Erythroblast (primary cell): ENCODE results near the gene ZC3H7B.

Source experiments
- GATA1 ChIP-seq: IDR thresholded peaks from 2 replicates; pipeline ENCODE4 v1.6.1; 2011; ENCODE audit warnings: low read depth, mild to moderate bottlenecking, control low read depth, low read length, moderate library complexity
- POLR2A ChIP-seq: IDR thresholded peaks from 2 replicates; pipeline ENCODE4 v1.6.1; 2011; ENCODE audit warnings: mild to moderate bottlenecking, low read length

GRCh38 chr22:41264408-41264941 is 36.9 kb upstream of the ZC3H7B start:
- TF ChIP-seq POLR2A (no peak), GATA1 (no peak)
